ENCODE results near the gene PTRHD1.
"Not testable (repeated sequence)": the region's sequence is repeated elsewhere in the genome, so short reads cannot be mapped to it uniquely, and the experiment has no call there.

PTRHD1 gene

GRCh38 chr2:24792874-24793760 lies at the start of gene PTRHD1, which contains the start of gene CENPO:
PTRHD1 (minus strand) TSS chr2:24793391; CDS start chr2:24793377, 14 bp downstream.
CENPO (plus strand) TSS chr2:24793425; CDS start chr2:24793920, 495 bp downstream.
- DNase-seq (ENCODE audit: low spot score) = peak; percentile 98

DNA sequence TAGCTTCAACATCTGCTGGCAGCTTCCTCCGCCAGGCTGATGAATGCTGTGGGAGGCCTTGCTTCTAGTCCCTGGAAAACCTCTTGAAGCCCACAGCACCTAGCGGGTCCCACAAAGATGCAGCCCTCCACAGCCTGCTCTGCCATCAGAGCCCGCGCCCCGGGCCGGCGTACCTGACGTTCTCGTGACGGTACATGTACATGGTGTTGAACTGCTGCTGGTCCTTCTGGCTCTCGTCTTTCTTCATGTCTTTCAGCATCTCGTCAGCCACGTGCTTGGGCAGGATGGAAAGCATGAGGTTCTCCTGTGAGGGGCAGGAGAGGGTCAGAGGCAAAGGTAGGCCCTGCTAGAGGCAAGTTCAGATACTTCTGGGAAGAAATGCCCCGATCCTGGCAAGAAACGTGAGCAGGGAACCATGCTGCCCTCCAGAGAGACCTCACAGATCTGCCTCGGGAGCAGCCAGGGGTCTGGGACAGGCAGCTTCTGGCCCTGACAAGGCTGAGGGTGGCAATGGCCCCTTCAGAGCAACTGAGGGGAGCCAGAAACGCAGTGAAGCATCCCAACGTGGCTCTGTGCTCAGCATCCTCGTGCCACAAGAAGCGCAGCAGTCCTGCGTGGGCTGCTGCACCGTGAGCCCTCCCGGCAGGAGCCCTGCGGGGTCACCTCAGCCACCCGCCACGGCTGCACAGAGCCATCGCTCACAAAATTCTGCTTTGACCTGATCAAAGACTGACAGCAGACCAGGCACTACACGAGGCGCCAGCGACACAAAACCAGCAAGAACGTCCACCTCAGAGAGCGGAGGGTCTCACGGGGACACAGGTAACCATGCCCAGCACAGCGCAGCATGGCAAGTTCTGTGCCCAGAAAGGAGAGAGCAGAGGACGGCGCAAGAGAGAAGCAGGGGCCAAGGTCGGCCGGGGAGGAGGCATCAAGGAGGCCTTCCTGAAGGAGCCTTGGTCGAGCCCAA lies 49.2 kb upstream of the PTRHD1 start:
- no peak for DNase-seq (ENCODE audit: low spot score)

- no peak for DNase-seq (ENCODE audit: low spot score)
These were observed 48.1 kb upstream of the PTRHD1 start for GRCh38 chr2:24840962-24841945.

- DNase-seq (ENCODE audit: low spot score) = no peak
These were observed 47.1 kb upstream of the PTRHD1 start for GRCh38 chr2:24840164-24840869.

DNA sequence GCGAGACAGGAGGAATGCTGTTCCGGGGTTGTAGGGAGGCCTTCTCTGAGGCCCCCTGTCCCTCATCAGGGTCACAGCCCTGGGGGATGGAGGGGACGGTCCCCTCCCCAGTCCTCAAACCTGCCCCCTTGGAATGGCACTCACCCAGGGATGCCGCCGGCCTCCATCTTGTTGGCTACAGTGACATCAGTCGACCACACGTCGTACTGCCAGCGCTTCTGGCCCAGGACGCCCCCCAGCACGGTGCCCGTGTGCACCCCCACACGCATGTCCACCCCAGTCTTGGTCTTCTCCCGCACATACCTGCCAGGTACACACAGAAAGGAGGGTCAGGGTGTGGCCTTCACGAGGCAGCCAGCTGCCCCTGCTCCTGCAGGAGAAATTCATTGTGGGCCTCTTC lies 46.5 kb upstream of the PTRHD1 start:
- DNase-seq (ENCODE audit: low spot score) = no peak

GRCh38 chr2:24838541-24838940 lies 45.4 kb upstream of the PTRHD1 start:
- no peak for DNase-seq (ENCODE audit: low spot score)

DNA sequence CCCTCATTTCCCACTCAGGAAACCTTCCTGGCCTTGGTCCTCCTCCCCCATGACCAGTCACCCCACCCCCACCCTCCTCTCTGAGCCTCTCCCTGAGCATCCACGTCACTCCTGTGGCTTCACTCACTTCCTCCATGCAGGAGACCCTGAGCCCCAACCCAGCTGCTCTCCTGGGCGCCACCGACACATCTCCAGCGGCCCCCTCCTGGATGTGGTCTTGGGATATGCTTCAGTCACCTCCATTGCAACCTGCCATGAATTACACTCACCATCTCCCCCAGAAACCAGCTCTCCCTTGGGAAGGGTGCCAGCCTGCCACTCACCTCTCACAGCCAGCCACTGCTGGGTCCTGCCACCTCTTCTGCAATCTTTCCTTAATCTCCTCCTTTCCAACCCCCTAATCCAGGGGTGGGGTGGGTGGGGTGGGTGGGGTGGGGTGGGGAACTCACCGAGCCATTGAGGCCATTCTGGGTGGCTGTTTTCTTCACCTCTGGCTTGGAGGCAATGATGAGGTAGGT lies 44.9 kb upstream of the PTRHD1 start:
- DNase-seq (ENCODE audit: low spot score) = no peak

DNA sequence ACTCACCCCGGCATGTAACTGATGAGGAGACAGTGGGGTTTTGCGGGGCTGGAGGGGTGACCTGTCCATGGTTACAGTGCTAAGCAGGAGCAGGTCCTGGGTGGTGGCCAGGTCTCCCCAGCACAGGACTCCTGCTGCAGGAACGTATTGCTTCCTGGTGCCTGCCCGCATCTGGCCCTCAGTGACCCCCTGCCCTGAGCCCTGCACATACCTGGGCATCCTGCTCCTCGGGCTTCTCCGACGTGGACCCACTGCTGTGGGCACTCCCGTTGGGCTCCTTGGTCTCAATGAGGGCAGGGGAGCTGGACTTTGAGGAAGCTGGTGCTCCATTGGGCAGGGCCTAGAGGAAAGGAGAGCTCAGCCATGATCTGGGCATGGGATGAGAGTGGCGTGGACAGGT lies 43.5 kb upstream of the PTRHD1 start:
- DNase-seq (ENCODE audit: low spot score) = no peak

DNA sequence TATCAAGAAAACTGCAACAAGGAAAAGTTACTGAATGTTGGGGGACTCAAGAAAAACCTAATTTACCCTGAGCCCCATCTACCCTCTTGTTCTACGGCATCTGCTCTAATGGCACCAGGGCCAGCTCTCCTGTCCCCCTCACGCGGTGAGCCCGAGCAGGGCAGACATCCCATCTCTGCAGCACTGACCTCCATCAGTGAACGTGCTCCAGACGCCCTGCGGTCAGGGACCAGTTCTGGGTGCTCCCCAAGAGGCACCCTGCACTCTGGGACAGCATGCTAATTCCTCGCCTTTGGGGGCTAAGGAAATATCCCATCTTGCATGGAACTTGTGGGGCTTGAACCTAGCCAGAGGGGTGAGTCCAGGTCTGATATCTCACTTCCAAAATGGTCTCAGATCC lies 43.0 kb upstream of the PTRHD1 start:
- no peak for DNase-seq (ENCODE audit: low spot score)

GRCh38 chr2:24835411-24835810 lies 42.2 kb upstream of the PTRHD1 start:
- not testable (repeated sequence) for DNase-seq (ENCODE audit: low spot score)

DNA sequence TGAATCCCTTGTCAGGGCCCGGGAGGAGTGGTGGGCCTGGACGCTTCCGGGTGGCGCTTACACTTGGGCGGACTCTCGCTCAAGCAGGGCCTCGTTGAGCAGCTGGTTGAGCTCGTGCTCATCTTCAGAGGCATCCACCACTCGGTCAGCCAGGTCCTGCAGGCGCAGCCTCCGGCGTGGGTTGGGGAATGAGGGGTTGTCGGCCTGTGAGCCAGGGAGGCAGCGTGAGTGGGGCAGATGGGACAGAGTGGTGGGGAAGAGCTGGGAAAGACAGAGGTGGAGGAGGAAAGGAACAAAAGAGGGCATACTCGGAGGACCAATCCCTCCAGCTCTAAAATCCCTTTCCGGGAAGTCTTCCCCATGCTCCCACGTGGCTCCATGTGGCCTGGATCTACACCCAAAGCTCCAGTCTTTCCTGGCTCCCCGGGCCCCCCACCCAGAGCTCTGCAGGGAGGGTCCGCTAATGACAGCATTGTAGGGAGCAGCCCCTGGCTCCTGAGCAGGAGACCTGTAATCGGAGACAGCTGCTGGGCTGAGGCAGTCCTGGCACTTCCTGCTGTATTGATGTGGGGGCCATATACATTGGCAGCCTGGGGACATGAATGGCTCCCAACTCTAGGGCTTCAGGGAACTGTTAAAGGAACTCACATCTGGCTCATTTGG lies 41.7 kb upstream of the PTRHD1 start:
- no peak for DNase-seq (ENCODE audit: low spot score)

DNA sequence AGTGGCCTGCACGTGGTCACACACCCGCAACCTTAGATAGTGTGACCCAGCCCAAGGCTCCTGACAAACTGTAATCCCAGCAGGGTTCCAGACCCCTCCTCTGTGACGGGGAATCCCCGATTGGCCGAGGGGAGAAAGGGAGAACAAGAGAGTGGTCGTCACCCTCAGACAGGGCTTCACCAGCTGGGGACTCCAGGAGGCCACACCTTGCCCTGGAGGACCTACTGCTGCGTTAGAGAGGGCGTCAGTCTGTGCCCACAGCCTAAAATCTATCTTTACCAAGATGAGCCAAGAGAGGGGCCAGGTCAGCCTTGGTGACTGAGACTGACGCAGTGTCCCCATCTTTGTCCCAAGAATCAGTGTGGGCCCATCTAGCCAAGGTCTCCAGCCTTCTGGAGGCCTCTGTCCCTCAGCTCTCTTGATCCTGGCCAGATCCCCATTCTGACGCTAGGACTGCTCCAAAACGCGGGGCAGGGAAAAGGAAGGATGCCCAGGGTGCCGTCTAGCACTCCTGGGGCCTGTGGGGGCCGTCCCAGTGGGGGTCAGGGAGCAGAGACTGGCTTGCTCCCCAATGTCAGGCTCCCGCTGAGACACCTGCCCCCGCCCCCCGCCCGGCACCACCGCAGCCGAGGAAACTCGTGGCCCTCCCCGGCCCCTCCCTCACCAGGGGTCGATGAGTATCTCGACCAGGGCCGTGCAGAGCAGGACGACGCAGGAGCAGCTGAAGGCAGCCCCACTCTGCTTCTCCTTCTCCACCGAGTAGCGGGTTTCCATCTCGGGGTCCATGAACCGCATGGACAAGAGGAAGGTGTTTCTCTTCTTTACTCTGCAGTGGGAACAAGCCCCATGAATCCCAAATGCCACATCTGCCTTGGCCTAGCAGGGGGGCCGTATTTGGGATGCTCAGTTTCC lies 40.9 kb upstream of the PTRHD1 start:
- DNase-seq (ENCODE audit: low spot score) = no peak

- no peak for DNase-seq (ENCODE audit: low spot score)
These were observed 39.9 kb upstream of the PTRHD1 start for GRCh38 chr2:24832931-24833701.

DNA sequence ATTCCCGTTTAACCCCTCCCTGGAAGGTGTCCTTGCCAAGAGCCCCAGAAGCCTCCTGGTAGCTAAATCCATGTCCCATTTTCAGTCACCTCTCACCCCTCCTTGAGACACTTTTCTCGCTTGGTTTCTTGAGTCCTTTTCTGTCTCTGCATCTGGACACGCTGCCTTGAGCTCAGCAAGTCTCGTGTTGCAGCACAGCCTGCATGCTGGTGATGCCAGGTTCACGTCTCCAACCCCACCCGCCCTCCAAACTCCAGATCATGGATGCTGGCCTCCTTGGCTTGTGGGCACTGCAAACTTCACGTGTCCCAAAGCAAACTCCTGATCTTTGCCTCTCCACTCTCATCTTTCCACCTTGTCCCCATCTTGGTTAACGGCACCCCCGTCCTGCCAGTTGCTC lies 39.3 kb upstream of the PTRHD1 start:
- no peak for DNase-seq (ENCODE audit: low spot score)

DNA sequence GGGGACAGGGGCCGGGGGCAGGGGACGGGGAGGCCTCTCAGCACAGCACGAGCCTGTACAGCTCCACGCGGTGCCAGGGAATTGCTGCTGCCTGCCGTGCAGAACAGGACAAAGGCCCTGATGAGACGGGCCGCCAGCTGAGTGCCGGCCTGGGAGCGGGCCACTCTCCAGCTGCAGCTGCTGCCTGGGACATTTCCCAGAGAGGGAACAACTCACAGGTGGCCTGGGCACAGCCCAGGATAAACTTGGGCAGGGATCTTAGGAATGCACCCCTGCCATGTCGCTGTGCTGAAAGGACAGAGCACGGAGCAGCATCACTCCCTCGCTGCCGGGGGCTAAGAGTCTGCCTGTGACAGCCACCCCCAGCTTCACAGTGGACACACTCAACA lies 38.9 kb upstream of the PTRHD1 start:
- no peak for DNase-seq (ENCODE audit: low spot score)

DNA sequence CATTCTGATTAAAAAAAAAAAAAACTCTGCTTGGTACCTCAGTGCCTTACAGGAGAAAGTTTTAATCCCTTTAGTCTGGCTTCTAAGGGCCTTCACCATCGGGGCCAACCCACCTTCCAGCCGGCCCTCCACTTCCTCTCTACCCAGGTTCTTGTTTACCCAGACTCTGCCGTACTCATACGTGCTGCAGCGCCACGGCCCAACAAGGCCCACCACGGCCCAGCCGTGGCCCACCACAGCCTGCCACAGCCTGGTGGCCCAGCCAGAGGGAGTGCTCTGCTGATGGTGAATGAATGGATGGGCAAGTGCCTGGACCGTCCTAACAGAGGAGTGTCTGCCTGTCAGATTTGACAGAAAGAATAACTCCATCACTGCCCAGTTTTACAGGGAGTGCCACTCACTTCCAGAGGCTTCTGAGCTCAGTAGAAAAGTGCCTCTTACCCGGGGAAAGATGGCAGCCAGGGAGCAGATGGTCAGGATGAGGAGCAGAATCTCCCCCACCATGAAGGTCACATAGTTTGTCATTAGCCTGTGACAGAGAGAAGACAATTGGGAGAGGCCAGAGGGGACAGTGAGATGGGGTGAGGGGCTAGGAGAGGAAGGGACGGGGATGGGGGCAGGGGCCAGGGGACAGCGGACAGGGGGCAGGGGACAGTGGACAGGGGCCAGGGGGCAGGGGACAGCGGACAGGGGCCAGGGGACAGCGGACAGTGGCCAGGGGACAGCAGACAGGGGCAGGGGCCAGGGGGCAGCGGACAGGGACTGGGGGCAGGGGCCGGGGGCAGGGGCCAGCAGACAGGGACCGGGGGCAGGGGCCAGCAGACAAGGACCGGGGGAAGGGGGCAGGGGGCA lies 38.3 kb upstream of the PTRHD1 start:
- DNase-seq (ENCODE audit: low spot score) = no peak

DNA sequence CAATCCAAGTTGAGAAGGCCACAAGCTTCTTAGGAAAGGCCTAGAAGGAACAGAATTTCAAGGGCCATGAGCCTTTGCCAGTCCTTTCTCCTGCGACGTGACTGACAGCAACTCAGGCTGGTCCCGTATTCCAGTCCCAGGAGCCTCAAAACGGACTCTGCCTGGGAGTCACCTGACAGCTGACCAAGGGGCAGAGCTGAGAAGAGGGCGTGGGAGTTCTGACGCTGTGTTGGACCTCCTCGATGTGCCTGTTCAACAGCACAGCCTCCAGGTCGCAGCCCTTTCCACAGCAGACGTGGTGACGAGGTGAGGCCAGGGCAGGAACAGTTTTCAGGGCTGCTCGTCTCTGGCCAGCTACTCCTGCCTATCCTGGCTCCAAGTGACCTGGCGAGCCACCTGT lies 37.6 kb upstream of the PTRHD1 start:
- no peak for DNase-seq (ENCODE audit: low spot score)

Measured in hematopoietic multipotent progenitor cell treated with erythropoietin and hydrocortisone succinate and interleukin-3 and kit ligand, for 15 days (in vitro differentiated cells).